Hippocampal formation (tissue), 2 donors: Measurements from ENCODE around the gene EEFSEC.
"Not testable (repeated sequence)": the region's sequence is repeated elsewhere in the genome, so short reads cannot be mapped to it uniquely, and the experiment has no call there.

Experiments used
- DNase-seq, 2 donors: peaks; one replicate each; lab custom pipeline; 2025; lab: John Stamatoyannopoulos, UW

Gene EEFSEC

DNA sequence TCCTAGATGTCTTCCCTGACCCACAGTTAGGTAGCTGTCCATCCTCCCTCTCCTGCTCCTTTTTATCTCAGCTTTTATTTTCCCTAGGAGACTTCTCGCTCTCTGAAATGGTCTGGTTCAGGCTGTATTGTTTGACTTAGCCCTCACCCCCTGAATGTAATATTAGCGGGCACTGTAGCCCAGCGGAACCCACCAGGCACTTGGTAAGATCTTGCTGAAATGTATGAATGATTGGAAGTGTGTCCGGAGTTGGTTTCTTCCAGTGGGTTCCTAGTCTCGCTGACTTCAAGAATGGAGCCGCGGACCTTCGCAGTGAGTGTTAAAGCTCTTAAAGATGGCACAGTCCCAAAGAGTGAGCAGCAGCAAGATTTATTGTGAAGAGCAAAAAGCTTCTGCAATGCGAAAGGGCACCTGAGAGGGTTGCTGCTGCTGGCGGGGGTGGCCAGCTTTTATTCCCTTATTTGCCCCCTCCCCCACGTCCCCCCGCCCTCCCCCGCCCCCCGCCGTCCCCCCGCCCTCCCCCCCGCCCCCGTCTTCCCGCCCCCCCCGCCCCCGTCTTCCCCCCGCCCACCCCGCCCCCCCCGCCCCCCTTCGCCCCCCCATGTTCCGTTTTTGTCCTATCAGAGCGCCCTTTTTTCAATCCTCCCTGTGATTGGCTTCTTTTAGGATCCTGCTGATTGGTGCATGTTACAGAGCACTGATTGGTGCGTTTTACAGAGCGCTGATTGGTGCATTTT, 694 bp upstream of the EEFSEC start:
- DNase-seq, result no peak

GRCh38 chr3:128154354-128154753, 1.1 kb downstream of the EEFSEC start:
- DNase-seq, result not testable (repeated sequence)

DNA sequence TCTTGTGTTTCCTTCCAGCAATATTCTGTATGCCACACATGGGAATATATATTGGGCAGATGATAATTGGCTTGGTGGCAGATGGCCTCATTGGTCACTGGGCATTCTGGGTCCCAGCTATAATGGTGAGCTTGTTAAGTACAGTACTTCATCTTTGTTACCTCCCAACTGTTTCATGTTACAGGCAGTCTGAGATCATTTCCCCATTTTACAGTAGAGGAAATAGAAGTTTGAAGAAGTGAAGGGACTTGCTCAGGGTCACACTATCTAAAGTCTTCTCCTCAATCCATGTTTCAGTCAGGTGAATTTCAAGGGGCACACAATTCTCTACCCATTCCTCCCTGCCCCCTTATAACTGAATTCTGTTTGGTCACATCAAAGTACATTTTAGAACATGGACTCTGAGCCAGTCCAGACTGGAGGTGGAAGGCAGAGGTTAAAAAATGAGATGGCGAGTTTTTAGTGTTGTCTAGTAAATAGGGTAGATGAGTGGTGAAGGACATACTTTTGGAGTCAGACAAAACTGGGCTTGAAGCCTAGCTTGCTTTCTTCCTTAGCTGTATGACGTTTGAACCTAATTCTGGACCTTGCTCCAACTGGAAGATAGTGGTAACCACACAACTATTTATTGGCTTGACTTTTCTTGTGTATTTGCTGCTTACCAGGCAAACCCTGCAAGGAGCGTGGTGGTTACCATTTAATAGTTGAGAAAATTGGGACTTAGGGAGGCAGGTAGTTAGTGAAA, 2.5 kb downstream of the EEFSEC start:
- no peak for DNase-seq

DNA sequence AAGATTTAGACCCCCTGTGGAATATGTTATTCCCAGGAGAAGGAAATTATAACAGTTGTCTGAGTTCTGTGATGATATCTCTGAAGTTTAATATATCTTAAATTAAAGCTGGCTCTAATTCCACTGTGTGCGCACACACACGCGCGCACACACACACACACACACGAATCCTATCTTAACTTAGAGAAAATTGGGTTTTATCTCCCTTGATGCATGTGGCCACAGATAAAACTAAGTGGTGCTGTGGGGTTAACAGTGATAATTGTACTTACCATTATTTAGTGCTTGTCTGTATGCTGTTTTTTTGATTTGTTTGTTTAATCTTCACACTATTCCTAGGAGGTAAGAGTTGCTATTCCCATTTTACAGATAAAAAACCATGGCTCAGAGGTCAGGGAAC, 7.4 kb downstream of the EEFSEC start:
- no peak for DNase-seq

DNA sequence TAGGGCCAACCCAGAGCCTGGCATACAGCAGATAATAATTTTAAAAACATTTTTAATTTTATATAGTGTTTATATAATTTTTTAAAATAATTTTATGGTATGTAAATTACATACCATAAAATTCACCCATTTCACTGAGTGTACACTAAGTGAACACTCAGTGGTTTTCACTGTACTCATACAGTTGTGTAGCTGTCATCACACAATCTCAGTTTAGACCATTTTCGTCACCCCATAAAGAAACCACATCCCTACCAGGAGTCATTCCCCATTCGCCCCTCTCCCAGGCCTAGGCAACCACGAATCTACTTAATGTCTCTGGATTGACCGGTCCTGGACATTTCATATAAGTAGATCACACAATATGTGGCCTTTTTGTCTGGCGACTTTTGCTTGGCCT, 10.2 kb downstream of the EEFSEC start:
- no peak for DNase-seq

DNA sequence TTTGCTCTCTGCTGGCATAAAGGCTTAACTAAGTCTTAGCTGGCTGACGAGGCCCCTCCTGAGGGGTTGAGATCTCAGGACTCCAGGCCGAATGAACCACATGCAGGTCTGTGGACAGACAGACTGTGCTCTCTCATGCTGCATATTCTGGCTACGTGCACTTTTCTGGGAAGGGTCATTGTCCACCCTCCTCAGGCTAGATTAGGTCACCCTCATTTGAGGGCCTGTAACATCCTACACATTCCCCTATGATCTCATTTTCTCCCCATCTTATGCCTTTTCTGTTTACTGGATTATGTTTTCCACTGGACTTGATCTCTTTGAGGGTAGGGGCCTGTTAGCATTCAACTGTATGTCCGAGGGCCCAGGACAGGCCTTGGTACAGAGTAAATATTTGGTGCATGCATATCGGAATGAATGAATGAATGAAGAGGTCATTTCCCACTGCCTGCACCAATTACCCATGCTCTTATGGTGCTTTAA, 13.7 kb downstream of the EEFSEC start:
- no peak for DNase-seq

DNA sequence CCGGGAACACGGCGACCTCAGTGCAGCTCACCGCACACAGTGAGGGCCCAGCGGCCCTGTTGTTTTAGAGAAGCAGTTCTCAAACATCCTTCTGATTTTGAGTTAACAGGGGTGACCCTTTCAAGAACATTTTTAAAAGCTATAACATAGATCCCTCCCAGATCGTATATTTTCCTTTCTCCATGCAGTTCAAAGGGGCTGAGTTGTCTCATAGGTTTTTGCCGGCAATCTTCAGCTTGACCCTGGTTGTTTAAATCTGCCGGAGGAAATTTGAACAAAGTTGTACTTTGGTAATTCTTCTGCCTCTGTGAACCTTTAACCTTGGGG, 14.3 kb downstream of the EEFSEC start:
- no peak for DNase-seq

DNA sequence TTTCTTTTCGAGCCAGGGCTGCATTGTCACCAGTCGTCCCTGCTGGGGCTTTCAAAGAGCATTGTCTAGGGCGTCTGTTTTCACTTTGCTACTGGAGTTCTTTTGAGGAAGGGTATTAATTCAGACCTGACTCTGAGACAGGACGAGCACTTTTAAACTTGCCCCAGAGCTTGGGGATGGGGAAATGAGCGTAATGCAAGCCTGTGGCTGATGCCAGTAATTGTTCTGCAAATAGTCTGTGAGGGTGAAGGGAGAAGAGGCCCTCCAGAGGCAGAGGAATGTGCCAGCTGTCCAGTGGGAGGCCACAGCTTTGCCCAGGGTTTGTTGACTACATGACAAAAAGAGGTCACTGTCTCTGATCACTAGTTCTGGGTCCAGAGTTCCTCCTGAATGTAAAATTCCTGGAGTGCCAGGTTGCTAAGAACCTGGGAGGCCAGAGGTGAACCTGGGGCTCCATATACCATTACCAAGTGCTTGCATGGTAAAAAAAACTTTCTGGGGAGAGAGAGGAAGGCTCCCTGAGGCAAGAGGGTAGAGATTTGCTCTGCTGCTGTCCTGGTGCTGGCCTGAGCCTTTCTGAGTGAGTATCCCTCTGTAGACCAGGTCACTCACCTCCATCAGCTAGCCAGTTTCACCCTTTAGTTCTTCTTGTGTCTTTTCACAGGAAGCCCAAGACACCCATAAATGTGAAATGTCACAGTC, 14.8 kb downstream of the EEFSEC start:
- DNase-seq, result no peak

- DNase-seq, result no peak
Observed at GRCh38 chr3:128168836-128169235, 15.6 kb downstream of the EEFSEC start.

GRCh38 chr3:128170866-128171516, 17.7 kb downstream of the EEFSEC start:
- DNase-seq, result peak; percentile 66 to 72

- no peak for DNase-seq
Observed at GRCh38 chr3:128173200-128173599, 19.9 kb downstream of the EEFSEC start.

- DNase-seq, result no peak
Observed at GRCh38 chr3:128173849-128174248, 20.6 kb downstream of the EEFSEC start.

- no peak for DNase-seq
Observed at GRCh38 chr3:128174675-128175590, 21.7 kb downstream of the EEFSEC start.

DNA sequence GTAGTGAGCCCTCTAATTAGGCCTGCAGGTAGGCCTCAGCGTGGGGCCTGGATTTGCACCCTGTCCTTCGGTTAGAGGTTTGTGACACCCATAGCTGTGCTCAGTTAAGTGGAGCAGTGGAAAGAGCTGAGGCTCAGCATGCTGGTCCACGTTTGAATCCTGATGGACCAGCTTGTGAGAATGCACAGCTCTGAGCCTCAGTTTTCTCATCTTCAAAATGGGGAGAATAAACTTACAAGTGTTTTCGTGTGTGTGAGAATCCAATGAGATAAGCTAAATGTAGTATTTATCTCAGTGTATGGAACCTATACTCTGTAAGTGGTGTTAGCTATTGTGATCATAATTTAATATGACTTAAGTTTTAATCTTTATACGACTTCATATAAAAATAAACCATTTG, 22.5 kb downstream of the EEFSEC start:
- DNase-seq, result no peak

DNA sequence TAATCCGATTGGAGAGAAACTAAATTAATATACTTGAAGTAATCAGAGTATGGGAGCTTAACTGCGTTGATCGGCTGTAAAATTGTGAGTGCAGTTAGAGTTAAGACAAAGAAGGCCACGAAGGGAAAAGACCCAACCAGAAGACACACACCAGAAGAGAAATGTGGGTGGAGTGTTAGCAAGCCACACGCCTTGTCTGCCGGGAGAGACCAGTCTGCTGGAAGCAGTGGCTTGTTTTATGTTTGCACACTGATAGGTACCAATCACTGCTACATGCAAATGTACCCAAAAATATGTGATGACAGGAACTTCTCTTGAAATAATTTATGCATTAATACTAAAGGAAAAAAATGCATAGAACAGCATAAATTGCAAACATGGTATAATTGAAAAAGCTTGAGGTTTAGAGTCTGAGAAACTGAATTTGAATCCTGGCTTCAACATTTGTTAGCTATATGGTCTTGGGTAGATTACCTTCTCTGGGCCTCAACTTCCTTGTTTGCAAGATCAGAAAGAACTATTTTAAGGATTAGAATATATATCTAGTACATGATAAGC, 23.1 kb downstream of the EEFSEC start:
- no peak for DNase-seq

GRCh38 chr3:128177865-128178264, 24.6 kb downstream of the EEFSEC start:
- DNase-seq, result no peak

- DNase-seq, result no peak
Observed at GRCh38 chr3:128178782-128179483, 25.7 kb downstream of the EEFSEC start.

DNA sequence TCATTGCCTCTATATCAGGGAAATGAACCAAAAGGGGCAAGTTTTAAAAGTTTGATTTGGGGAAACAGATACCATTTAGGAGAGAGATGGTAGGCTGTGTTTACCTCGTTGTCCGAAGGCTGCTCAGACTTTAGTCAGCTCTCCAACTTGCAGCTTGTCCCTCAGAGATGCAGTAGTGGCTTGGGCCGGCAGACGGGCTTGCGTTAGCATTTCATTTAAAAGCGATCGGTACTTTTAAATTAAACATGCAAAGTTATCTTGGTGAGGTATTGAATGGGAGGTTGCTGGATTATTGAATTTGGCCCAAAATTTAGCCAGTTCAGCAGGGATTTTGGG, 26.2 kb downstream of the EEFSEC start:
- DNase-seq, result no peak

DNA sequence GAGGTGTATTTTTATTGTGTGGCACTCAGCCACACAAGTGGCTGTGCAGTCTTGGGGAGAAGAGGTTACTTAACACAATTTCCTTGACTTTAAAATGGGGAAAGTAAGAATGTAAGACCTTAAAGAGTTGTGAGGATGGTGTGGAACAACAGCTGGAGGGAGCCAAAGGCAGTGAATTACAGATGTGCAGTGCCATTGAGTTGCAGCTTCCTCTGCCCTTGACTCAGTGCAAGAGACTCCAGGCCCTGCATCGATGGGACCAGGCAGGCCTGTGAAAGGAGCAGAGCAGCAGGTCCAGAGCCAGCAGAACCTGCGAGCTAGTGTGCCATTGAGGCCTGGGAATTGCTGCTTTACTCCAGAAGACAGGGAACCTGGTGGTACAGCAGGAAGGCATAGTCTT, 27.2 kb downstream of the EEFSEC start:
- no peak for DNase-seq

DNA sequence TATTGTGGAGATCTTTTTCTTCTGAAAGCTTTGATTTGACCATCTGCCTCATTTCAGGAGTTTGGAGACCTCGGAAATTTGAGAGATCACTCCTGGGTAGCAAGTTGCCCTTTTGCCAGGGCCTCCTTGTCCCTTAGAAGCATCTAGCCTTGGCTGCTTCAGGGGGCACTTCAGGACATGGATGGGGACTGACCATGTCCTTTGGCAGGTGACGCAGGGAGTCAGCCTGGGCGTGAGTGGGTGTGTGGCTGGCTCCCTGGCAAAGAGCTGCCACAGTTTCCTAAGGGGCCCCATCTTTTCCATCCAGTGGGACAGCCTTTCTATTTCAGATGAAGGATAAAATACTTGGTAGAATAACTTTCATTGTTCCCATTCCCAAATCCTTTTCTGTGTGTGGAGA, 27.6 kb downstream of the EEFSEC start:
- DNase-seq, result no peak

DNA sequence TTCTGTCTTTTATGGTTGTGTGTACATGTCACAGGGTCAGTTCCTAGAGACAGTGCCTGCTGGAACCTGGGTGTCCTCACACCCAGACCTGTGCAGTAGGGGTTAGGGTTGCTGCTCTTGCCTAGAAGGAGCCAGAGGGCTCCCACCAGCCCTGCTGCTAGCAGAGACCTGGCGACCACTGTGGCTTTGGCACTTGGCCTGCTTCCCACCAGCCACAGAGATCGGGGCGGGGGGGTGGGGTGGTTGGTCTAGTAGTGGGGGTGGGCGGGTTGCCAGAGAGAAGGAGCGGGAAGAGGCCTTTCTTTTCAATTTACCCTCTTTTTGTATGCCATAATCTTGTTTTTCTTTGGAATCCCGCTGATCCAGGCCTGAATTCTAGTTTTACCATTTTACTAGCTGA, 29.4 kb downstream of the EEFSEC start:
- DNase-seq, result no peak
